MV-4-11 (cell line): ENCODE data around the gene NDUFAF3.
"Not testable (repeated sequence)": the region's sequence is repeated elsewhere in the genome, so short reads cannot be mapped to it uniquely, and the experiment has no call there.

Experiments used
- DNase-seq: peaks from one replicate; lab custom pipeline; 2025; lab: John Stamatoyannopoulos, UW

Gene NDUFAF3

GRCh38 chr3:48999085-48999858 is 22.6 kb upstream of the NDUFAF3 start:
- no peak for DNase-seq

GRCh38 chr3:49001155-49001554 is 20.8 kb upstream of the NDUFAF3 start:
- no peak for DNase-seq

- no peak for DNase-seq
Measured at GRCh38 chr3:49004352-49005302, 17.3 kb upstream of the NDUFAF3 start.

GRCh38 chr3:49005303-49005680 is 16.6 kb upstream of the NDUFAF3 start:
- DNase-seq, result no peak

- no peak for DNase-seq
Measured at GRCh38 chr3:49005998-49006397, 15.9 kb upstream of the NDUFAF3 start.

GRCh38 chr3:49006408-49007067 is 15.4 kb upstream of the NDUFAF3 start:
- no peak for DNase-seq

- DNase-seq, result peak; percentile 97
Measured at GRCh38 chr3:49007068-49007770, 14.7 kb upstream of the NDUFAF3 start, which contains the start of gene WDR6. WDR6 (plus strand) TSS chr3:49007391; CDS start chr3:49007432, 41 bp downstream.

GRCh38 chr3:49007771-49008528 is 14.0 kb upstream of the NDUFAF3 start:
- peak; percentile 84 for DNase-seq

GRCh38 chr3:49008627-49009026 is 13.3 kb upstream of the NDUFAF3 start:
- DNase-seq, result not testable (repeated sequence)

- DNase-seq, result no peak
Measured at GRCh38 chr3:49009396-49009795, 12.5 kb upstream of the NDUFAF3 start.

- DNase-seq, result no peak
Measured at GRCh38 chr3:49012441-49013017, 9.4 kb upstream of the NDUFAF3 start.

GRCh38 chr3:49013113-49013737 is 8.7 kb upstream of the NDUFAF3 start:
- no peak for DNase-seq

- DNase-seq, result peak; percentile 24
Measured at GRCh38 chr3:49013738-49014660, 7.9 kb upstream of the NDUFAF3 start.

- DNase-seq, result no peak
Measured at GRCh38 chr3:49015072-49015471, 6.8 kb upstream of the NDUFAF3 start.

GRCh38 chr3:49015765-49016164 is 6.2 kb upstream of the NDUFAF3 start:
- no peak for DNase-seq

- DNase-seq, result no peak
Measured at GRCh38 chr3:49016414-49017228, 5.3 kb upstream of the NDUFAF3 start.

GRCh38 chr3:49017229-49017970 is 4.5 kb upstream of the NDUFAF3 start:
- DNase-seq, result peak; percentile 55
